Caco-2 (cell line): ENCODE results near the gene AVEN. TPM values are rescaled to one million over a fixed set of nuclear protein-coding genes. Genes with fewer than 3 reads are reported as not detected.
"Not testable (repeated sequence)": the region's sequence is repeated elsewhere in the genome, so short reads cannot be mapped to it uniquely, and the experiment has no call there.

ENCODE experiments used
- BruUV-seq: library from RNA; stranded (reverse); fragments of 400-500 nt; replicated peaks from 2 replicates; lab custom pipeline; 2021; lab: Mats Ljungman, UMichigan
- CTCF ChIA-PET: fragments of 300-600 bp; sonication (Branson Sonifier 250); formaldehyde crosslinking; loops from one replicate; lab custom pipeline; 2022; ENCODE audit warnings: antibody characterized with exemption; lab: Charles Lee
- POLR2A ChIA-PET: fragments of 300-600 bp; sonication (Branson Sonifier 250); formaldehyde crosslinking; loops from one replicate; lab custom pipeline; 2022; ENCODE audit warnings: antibody characterized with exemption; lab: Charles Lee
- DNase-seq, 2 experiments: peaks; one replicate each; pipeline versions ENCODE4 v3.0.0 to v3.0.0-alpha.2; 2020 to 2022
- H3K27me3 ChIP-seq: replicated peaks from 2 replicates; pipeline ENCODE4 v1.6.0; 2011; ENCODE audit warnings: low read length; ENCODE audit not compliant: control insufficient read depth, insufficient read depth
- H3K36me3 ChIP-seq: 2 replicates; pipeline ENCODE4 v1.5.1; 2011; ENCODE audit warnings: low read length; ENCODE audit not compliant: control insufficient read depth, insufficient read depth
- H3K4me1 ChIP-seq: fragments of 250-450 bp; sonication (Bioruptor Pico); 2 replicates; pipeline ENCODE4 v1.5.1; 2020; ENCODE audit warnings: mild to moderate bottlenecking
- H3K4me3 ChIP-seq: 2 replicates; pipeline ENCODE4 v1.5.1; 2011; ENCODE audit warnings: low read depth, mild to moderate bottlenecking, control low read depth, low read length
- H3K9me3 ChIP-seq: fragments of 250-450 bp; sonication (Bioruptor Pico); 2 replicates; pipeline ENCODE4 v1.5.1; 2020; ENCODE audit warnings: mild to moderate bottlenecking, moderate library complexity
- H3K27ac Mint-ChIP-seq: one replicate; pipeline ENCODE4 v1.8.0; 2022; ENCODE audit warnings: mixed read lengths; ENCODE audit not compliant: unreplicated experiment
- H3K27me3 Mint-ChIP-seq: one replicate; pipeline ENCODE4 v1.8.0; 2022; ENCODE audit warnings: mixed read lengths; ENCODE audit not compliant: insufficient read depth, unreplicated experiment
- H3K36me3 Mint-ChIP-seq: one replicate; pipeline ENCODE4 v1.8.0; 2022; ENCODE audit warnings: mild to moderate bottlenecking, mixed read lengths; ENCODE audit not compliant: insufficient read depth, unreplicated experiment
- H3K4me1 Mint-ChIP-seq: one replicate; pipeline ENCODE4 v1.8.0; 2022; ENCODE audit warnings: low read depth, mixed read lengths; ENCODE audit not compliant: unreplicated experiment
- H3K4me3 Mint-ChIP-seq: one replicate; pipeline ENCODE4 v1.8.0; 2022; ENCODE audit warnings: mild to moderate bottlenecking, moderate library complexity, mixed read lengths; ENCODE audit not compliant: unreplicated experiment
- H3K9me3 Mint-ChIP-seq: one replicate; pipeline ENCODE4 v1.8.0; 2022; ENCODE audit warnings: mixed read lengths; ENCODE audit not compliant: unreplicated experiment
- CTCF ChIP-seq, 2 experiments: fragments of 200-600 bp in 1 of 2; IDR thresholded peaks; 1 replicate in 1 of 2; 2 replicates in 1 of 2; pipeline versions ENCODE4 v1.5.1 to v1.8.0; 2011 to 2022; ENCODE audit warnings: antibody characterized with exemption in 1 of 2, control low read depth in 1 of 2, inconsistent platforms in 1 of 2, low read depth in 1 of 2, low read length in 1 of 2, mild to moderate bottlenecking in 1 of 2, moderate library complexity in 1 of 2; ENCODE audit not compliant: insufficient read depth in 1 of 2, severe bottlenecking in 1 of 2, unreplicated experiment in 1 of 2
- intact Hi-C: fragments of 100-400 bp; cut with micrococcal nuclease; formaldehyde crosslinking; loops from one replicate; pipeline ENCODE4 v1.10.0; 2022; ENCODE audit not compliant: unreplicated experiment
- total RNA-seq: library from RNA; stranded (reverse); gene quantifications from 2 replicates; pipeline ENCODE4 v1.2.3, GENCODE V29; 2022

Gene AVEN
- total RNA-seq, 1 experiment from 2014 or later = 8.7 TPM

- no peak overlapping the region for H3K27ac Mint-ChIP-seq
- no peaks in the 10 kb centered on the region for H3K36me3 Mint-ChIP-seq
- H3K4me1 ChIP-seq = no peaks in the 10 kb centered on the region
- H3K27me3 Mint-ChIP-seq = no peaks in the 10 kb centered on the region
- H3K9me3 Mint-ChIP-seq = no peaks in the 10 kb centered on the region
- ChIA-PET CTCF (no interaction called here), POLR2A (no interaction called here)
- no peaks in the 10 kb centered on the region for H3K27me3 ChIP-seq
- H3K9me3 ChIP-seq = no peaks in the 10 kb centered on the region
- DNase-seq = no peak
- intact Hi-C loops = no loop called here
- H3K4me3 Mint-ChIP-seq = no peak overlapping the region
- peaks cover 9% of the 10 kb centered on the region for H3K4me1 Mint-ChIP-seq
- no peak overlapping the region for H3K4me3 ChIP-seq
- no TSS peak for BruUV-seq
- H3K36me3 ChIP-seq = no peaks in the 10 kb centered on the region
- no peak for TF ChIP-seq CTCF (IDR thresholded peaks at IDR 0.05; ENCODE audit: insufficient read depth in 1 of 2, low read depth in 1 of 2, low read length in 1 of 2, severe bottlenecking in 1 of 2, unreplicated experiment in 1 of 2)
Measured at GRCh38 chr15:34006381-34006780, 32.6 kb downstream of the AVEN start.

GRCh38 chr15:34001536-34001935 is 37.5 kb downstream of the AVEN start:
- Mint-ChIP-seq H3K36me3 (no peaks in the 10 kb centered on the region), H3K4me3 (no peak overlapping the region), H3K4me1 (peaks cover 9% of the 10 kb centered on the region), H3K27ac (no peak overlapping the region), H3K9me3 (no peaks in the 10 kb centered on the region), H3K27me3 (no peaks in the 10 kb centered on the region)
- H3K4me3 ChIP-seq = no peak overlapping the region
- CTCF ChIA-PET = no interaction called here
- no peaks in the 10 kb centered on the region for H3K4me1 ChIP-seq
- TF ChIP-seq CTCF (IDR thresholded peaks at IDR 0.05; ENCODE audit: insufficient read depth in 1 of 2, low read depth in 1 of 2, low read length in 1 of 2, severe bottlenecking in 1 of 2, unreplicated experiment in 1 of 2) = no peak
- H3K9me3 ChIP-seq = no peaks in the 10 kb centered on the region
- POLR2A ChIA-PET = no interaction called here
- H3K27me3 ChIP-seq = no peaks in the 10 kb centered on the region
- no peak for DNase-seq
- intact Hi-C loops = no loop called here
- BruUV-seq = no TSS peak
- H3K36me3 ChIP-seq = no peaks in the 10 kb centered on the region

- POLR2A ChIA-PET, H3K27me3 ChIP-seq, H3K27ac Mint-ChIP-seq, H3K4me3 Mint-ChIP-seq, H3K9me3 Mint-ChIP-seq, H3K4me1 Mint-ChIP-seq, H3K36me3 Mint-ChIP-seq, H3K36me3 ChIP-seq, H3K4me3 ChIP-seq, DNase-seq, H3K27me3 Mint-ChIP-seq, CTCF ChIA-PET, H3K4me1 ChIP-seq, H3K9me3 ChIP-seq, BruUV-seq: not testable (repeated sequence)
- intact Hi-C loops = loop anchor here (10.0 kb wide), 1 partner anchor 261 kb away; no protein-coding TSS in a partner anchor
Measured at GRCh38 chr15:33995666-33996065, 43.3 kb downstream of the AVEN start.
